Activated CD8-positive, alpha-beta T cell treated with anti-CD3 and anti-CD28 coated beads, Interleukin-2, amount 10 ng/mL, durations not matched to agents 7 days and 5 days (primary cell): ENCODE data around the gene BANP. TPM values are rescaled to one million over a fixed set of nuclear protein-coding genes. Genes with fewer than 3 reads are reported as not detected.
"Not testable (repeated sequence)": the region's sequence is repeated elsewhere in the genome, so short reads cannot be mapped to it uniquely, and the experiment has no call there.

Source experiments
- ATAC-seq: fragments of 150-1000 bp; cut with Tn5 transposase; one replicate; pipeline ENCODE4 v1.10.0; 2021; ENCODE audit warnings: moderate library complexity
- CTCF ChIA-PET: fragments of 350-600 bp; sonication (Branson Sonifier 250); formaldehyde crosslinking; loops from one replicate; lab custom pipeline; 2021; ENCODE audit warnings: antibody characterized with exemption; lab: Charles Lee
- POLR2A ChIA-PET: fragments of 350-600 bp; sonication (Branson Sonifier 250); formaldehyde crosslinking; loops from one replicate; lab custom pipeline; 2021; ENCODE audit warnings: antibody characterized with exemption; lab: Charles Lee
- DNase-seq: peaks from one replicate; pipeline ENCODE4 v3.0.0-alpha.2; 2020
- H3K27ac Mint-ChIP-seq: one replicate; pipeline ENCODE4 v1.8.0; 2021; ENCODE audit warnings: mild to moderate bottlenecking, mixed read lengths
- H3K27me3 Mint-ChIP-seq: one replicate; pipeline ENCODE4 v1.8.0; 2021; ENCODE audit warnings: low read depth, mixed read lengths
- H3K36me3 Mint-ChIP-seq: one replicate; pipeline ENCODE4 v1.8.0; 2021; ENCODE audit warnings: low read depth, mixed read lengths
- H3K4me1 Mint-ChIP-seq: one replicate; pipeline ENCODE4 v1.8.0; 2021; ENCODE audit warnings: low read depth, mixed read lengths
- H3K4me3 Mint-ChIP-seq: one replicate; pipeline ENCODE4 v1.8.0; 2021; ENCODE audit warnings: mild to moderate bottlenecking, mixed read lengths
- H3K9me3 Mint-ChIP-seq: one replicate; pipeline ENCODE4 v1.8.0; 2022; ENCODE audit warnings: mixed read lengths; ENCODE audit not compliant: insufficient read depth
- total RNA-seq, 2 experiments: library from RNA; stranded (reverse); gene quantifications; one replicate each; pipeline ENCODE4 v1.2.3, GENCODE V29; 2021

The BANP gene
- total RNA-seq, 2 experiments from 2014 or later: 34.1 to 39.8 TPM

GRCh38 chr16:88103581-88104188 is 152.5 kb downstream of the BANP start:
- Mint-ChIP-seq H3K4me1 (no peaks in the 10 kb centered on the region), H3K36me3 (no peaks in the 10 kb centered on the region), H3K27me3 (peaks cover 7% of the 10 kb centered on the region), H3K4me3 (no peak overlapping the region), H3K27ac (no peak overlapping the region), H3K9me3 (no peaks in the 10 kb centered on the region)
- ATAC-seq (no peak), DNase-seq (no peak)
- ChIA-PET CTCF (no interaction called here), POLR2A (no interaction called here)

GRCh38 chr16:88104363-88104762 is 153.1 kb downstream of the BANP start:
- H3K4me1 Mint-ChIP-seq, DNase-seq, ATAC-seq, POLR2A ChIA-PET, H3K36me3 Mint-ChIP-seq, H3K27ac Mint-ChIP-seq, H3K9me3 Mint-ChIP-seq, CTCF ChIA-PET, H3K4me3 Mint-ChIP-seq, H3K27me3 Mint-ChIP-seq: not testable (repeated sequence)

GRCh38 chr16:88105574-88106140 is 154.4 kb downstream of the BANP start:
- H3K4me3 Mint-ChIP-seq, ATAC-seq, POLR2A ChIA-PET, H3K36me3 Mint-ChIP-seq, CTCF ChIA-PET, DNase-seq, H3K27ac Mint-ChIP-seq, H3K27me3 Mint-ChIP-seq, H3K4me1 Mint-ChIP-seq, H3K9me3 Mint-ChIP-seq: not testable (repeated sequence)

- H3K27me3 Mint-ChIP-seq, H3K36me3 Mint-ChIP-seq, H3K27ac Mint-ChIP-seq, H3K9me3 Mint-ChIP-seq, CTCF ChIA-PET, POLR2A ChIA-PET, ATAC-seq, DNase-seq, H3K4me3 Mint-ChIP-seq: not testable (repeated sequence)
- peaks cover 10% of the 10 kb centered on the region for H3K4me1 Mint-ChIP-seq
Observed at GRCh38 chr16:88106566-88106965, 155.3 kb downstream of the BANP start.

- Mint-ChIP-seq H3K4me1 (peaks cover 15% of the 10 kb centered on the region), H3K36me3 (no peaks in the 10 kb centered on the region), H3K27ac (no peak overlapping the region), H3K9me3 (no peaks in the 10 kb centered on the region), H3K27me3 (peaks cover 2% of the 10 kb centered on the region), H3K4me3 (no peak overlapping the region)
- ChIA-PET CTCF (no interaction called here), POLR2A (no interaction called here)
- no peak for ATAC-seq
- DNase-seq: no peak
Observed at GRCh38 chr16:88108762-88109161, 157.5 kb downstream of the BANP start.

GRCh38 chr16:88109726-88110621 is 158.7 kb downstream of the BANP start:
- H3K27me3 Mint-ChIP-seq, DNase-seq, POLR2A ChIA-PET, CTCF ChIA-PET, H3K27ac Mint-ChIP-seq, H3K9me3 Mint-ChIP-seq, H3K36me3 Mint-ChIP-seq, H3K4me3 Mint-ChIP-seq: not testable (repeated sequence)
- ATAC-seq: peak; percentile 27
- H3K4me1 Mint-ChIP-seq: peaks cover 20% of the 10 kb centered on the region

GRCh38 chr16:88110875-88111494 is 159.8 kb downstream of the BANP start:
- H3K36me3 Mint-ChIP-seq, CTCF ChIA-PET, H3K9me3 Mint-ChIP-seq, POLR2A ChIA-PET, H3K27ac Mint-ChIP-seq, H3K27me3 Mint-ChIP-seq, H3K4me3 Mint-ChIP-seq: not testable (repeated sequence)
- peaks cover 20% of the 10 kb centered on the region for H3K4me1 Mint-ChIP-seq
- DNase-seq (peak; percentile 51), ATAC-seq (peak; percentile 74)

GRCh38 chr16:88111976-88112375 is 160.7 kb downstream of the BANP start:
- H3K4me3 Mint-ChIP-seq, POLR2A ChIA-PET, CTCF ChIA-PET, H3K9me3 Mint-ChIP-seq, H3K36me3 Mint-ChIP-seq, ATAC-seq, DNase-seq, H3K27me3 Mint-ChIP-seq: not testable (repeated sequence)
- Mint-ChIP-seq H3K4me1 (peaks cover 20% of the 10 kb centered on the region), H3K27ac (peak overlapping the region; percentile 30)

GRCh38 chr16:88113545-88114045 is 162.4 kb downstream of the BANP start:
- no peak overlapping the region for H3K4me3 Mint-ChIP-seq
- no peak overlapping the region for H3K27ac Mint-ChIP-seq
- no peaks in the 10 kb centered on the region for H3K36me3 Mint-ChIP-seq
- H3K4me1 Mint-ChIP-seq: peaks cover 20% of the 10 kb centered on the region
- H3K9me3 Mint-ChIP-seq: no peaks in the 10 kb centered on the region
- no peak for ATAC-seq
- ChIA-PET POLR2A (no interaction called here), CTCF (no interaction called here)
- H3K27me3 Mint-ChIP-seq: peaks cover 2% of the 10 kb centered on the region
- no peak for DNase-seq

- H3K27ac Mint-ChIP-seq, H3K27me3 Mint-ChIP-seq, DNase-seq, CTCF ChIA-PET, ATAC-seq, H3K4me3 Mint-ChIP-seq, POLR2A ChIA-PET, H3K36me3 Mint-ChIP-seq, H3K9me3 Mint-ChIP-seq: not testable (repeated sequence)
- H3K4me1 Mint-ChIP-seq: peaks cover 20% of the 10 kb centered on the region
Observed at GRCh38 chr16:88114541-88115228, 163.5 kb downstream of the BANP start.

GRCh38 chr16:88116121-88116520 is 164.9 kb downstream of the BANP start:
- ChIA-PET POLR2A (no interaction called here), CTCF (no interaction called here)
- Mint-ChIP-seq H3K4me3 (no peak overlapping the region), H3K27me3 (peaks cover 2% of the 10 kb centered on the region), H3K36me3 (no peaks in the 10 kb centered on the region), H3K9me3 (no peaks in the 10 kb centered on the region), H3K4me1 (peaks cover 14% of the 10 kb centered on the region), H3K27ac (no peak overlapping the region)
- ATAC-seq (no peak), DNase-seq (no peak)
